ENCODE measurements around the gene LYAR. TPM values are rescaled to one million over a fixed set of nuclear protein-coding genes. Genes with fewer than 3 reads are reported as not detected.

The LYAR gene
- total and polyA plus RNA-seq, 2 experiments from 2014 or later, result 10.7 to 18.5 TPM

GRCh38 chr4:4320951-4321714 is 31.2 kb upstream of the LYAR start:
- Histone ChIP-seq H3K4me1 (ENCODE audit: low read depth) (peaks cover 5% of the 10 kb centered on the region), H3K27me3 (no peaks in the 10 kb centered on the region), H3K36me3 (peaks cover 2% of the 10 kb centered on the region), H3K27ac (no peak overlapping the region), H3K9me3 (ENCODE audit: low read depth) (no peaks in the 10 kb centered on the region), H3K4me3 (no peak overlapping the region)
- no peak for DNase-seq (ENCODE audit: low read depth in 1 of 2, low spot score in 1 of 2)
- no peak for TF ChIP-seq CTCF (IDR thresholded peaks at IDR 0.05; ENCODE audit: low read depth, low read length)

DNA sequence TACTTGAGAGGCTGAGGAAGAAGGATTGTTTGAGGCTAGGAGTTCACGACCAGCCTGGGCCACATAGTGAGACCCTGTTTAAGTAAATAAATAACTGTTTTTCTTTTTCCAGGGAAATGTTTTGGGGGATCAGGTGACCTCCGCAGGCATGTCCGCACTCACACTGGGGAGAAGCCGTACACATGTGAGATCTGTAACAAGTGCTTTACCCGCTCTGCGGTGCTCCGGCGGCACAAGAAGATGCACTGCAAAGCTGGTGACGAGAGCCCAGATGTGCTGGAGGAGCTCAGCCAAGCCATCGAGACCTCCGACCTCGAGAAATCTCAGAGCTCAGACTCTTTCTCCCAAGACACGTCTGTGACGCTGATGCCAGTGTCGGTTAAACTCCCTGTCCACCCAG is 30.6 kb upstream of the LYAR start:
- Histone ChIP-seq H3K4me3 (no peak overlapping the region), H3K4me1 (ENCODE audit: low read depth) (peaks cover 5% of the 10 kb centered on the region), H3K27ac (no peak overlapping the region), H3K27me3 (no peaks in the 10 kb centered on the region), H3K9me3 (ENCODE audit: low read depth) (no peaks in the 10 kb centered on the region), H3K36me3 (peaks cover 6% of the 10 kb centered on the region)
- TF ChIP-seq CTCF (IDR thresholded peaks at IDR 0.05; ENCODE audit: low read depth, low read length), result no peak
- no peak for DNase-seq (ENCODE audit: low read depth in 1 of 2, low spot score in 1 of 2)

GRCh38 chr4:4317496-4318232 is 27.7 kb upstream of the LYAR start:
- no peak for DNase-seq (ENCODE audit: low read depth in 1 of 2, low spot score in 1 of 2)
- no peaks in the 10 kb centered on the region for H3K9me3 ChIP-seq (ENCODE audit: low read depth)
- no peak overlapping the region for H3K4me3 ChIP-seq
- H3K27ac ChIP-seq, result no peak overlapping the region
- no peaks in the 10 kb centered on the region for H3K27me3 ChIP-seq
- H3K36me3 ChIP-seq, result peaks cover 14% of the 10 kb centered on the region
- no peak for TF ChIP-seq CTCF (IDR thresholded peaks at IDR 0.05; ENCODE audit: low read depth, low read length)
- H3K4me1 ChIP-seq (ENCODE audit: low read depth), result no peaks in the 10 kb centered on the region

- Histone ChIP-seq H3K9me3 (ENCODE audit: low read depth) (no peaks in the 10 kb centered on the region), H3K4me1 (ENCODE audit: low read depth) (no peaks in the 10 kb centered on the region), H3K27me3 (no peaks in the 10 kb centered on the region), H3K4me3 (no peak overlapping the region), H3K36me3 (peaks cover 14% of the 10 kb centered on the region), H3K27ac (no peak overlapping the region)
- no peak for TF ChIP-seq CTCF (IDR thresholded peaks at IDR 0.05; ENCODE audit: low read depth, low read length)
- DNase-seq (ENCODE audit: low read depth in 1 of 2, low spot score in 1 of 2), result no peak
Measured at GRCh38 chr4:4316150-4316495, 26.2 kb upstream of the LYAR start.

GRCh38 chr4:4315461-4316149 is 25.7 kb upstream of the LYAR start:
- Histone ChIP-seq H3K9me3 (ENCODE audit: low read depth) (no peaks in the 10 kb centered on the region), H3K4me3 (no peak overlapping the region), H3K27me3 (no peaks in the 10 kb centered on the region), H3K36me3 (peaks cover 12% of the 10 kb centered on the region), H3K27ac (no peak overlapping the region), H3K4me1 (ENCODE audit: low read depth) (no peaks in the 10 kb centered on the region)
- DNase-seq (ENCODE audit: low read depth in 1 of 2, low spot score in 1 of 2), result no peak
- TF ChIP-seq CTCF (IDR thresholded peaks at IDR 0.05; ENCODE audit: low read depth, low read length), result no peak

Measured in cardiac muscle cell (in vitro differentiated cells and primary cell).